GM12878 (cell line): ENCODE results near the gene SF1.

Experiments used
- EZH2 ChIP-seq: IDR thresholded peaks from 2 replicates; pipeline ENCODE4 v1.6.1; 2012; ENCODE audit warnings: low read depth, mild to moderate bottlenecking, control low read depth, inconsistent platforms, low read length, borderline replicate concordance; ENCODE audit not compliant: control insufficient read depth
- FOXK2 ChIP-seq: fragments of 450-650 bp; IDR thresholded peaks from 2 replicates; pipeline ENCODE4 v1.6.1; 2017; ENCODE audit warnings: mild to moderate bottlenecking, moderate library complexity
- MXI1 ChIP-seq: fragments of 150-350 bp; IDR thresholded peaks from 2 replicates; pipeline ENCODE4 v1.6.1; 2011; ENCODE audit warnings: low read depth, mild to moderate bottlenecking, inconsistent platforms, low read length, improper control_type of control experiment
- POLR2AphosphoS5 ChIP-seq: IDR thresholded peaks from 2 replicates; pipeline ENCODE4 v1.6.1; 2011; ENCODE audit warnings: mild to moderate bottlenecking, low read length, inconsistent platforms
- PRDM15 ChIP-seq: fragments of 450-650 bp; formaldehyde crosslinking; IDR thresholded peaks from 2 replicates; pipeline ENCODE4 v1.4.0; 2020; ENCODE audit warnings: mild to moderate bottlenecking, moderate library complexity
- SUZ12 ChIP-seq: fragments of 200-600 bp; sonication (generic); IDR thresholded peaks from one replicate; pipeline ENCODE4 v1.6.1; 2018; ENCODE audit warnings: antibody characterized with exemption, mild to moderate bottlenecking; ENCODE audit not compliant: unreplicated experiment
- TF ChIP-seq, protein P1 (sequence below), 3 experiments: IDR thresholded peaks in 2 of 3; conservative IDR thresholded peaks in 1 of 3; 2 replicates each; pipeline ENCODE4 v1.5.1; 2011; ENCODE audit warnings: low read depth in 3 of 3, low read length in 3 of 3, mild to moderate bottlenecking in 3 of 3, control low read depth in 2 of 3, moderate library complexity in 2 of 3, inconsistent platforms in 1 of 3, mixed read lengths in 1 of 3; ENCODE audit not compliant: control insufficient read depth in 2 of 3, insufficient read depth in 1 of 3; ENCODE audit errors: extremely low read depth in 1 of 3

- TF ChIP-seq EZH2: no peak
- TF ChIP-seq POLR2AphosphoS5: no peak
- TF ChIP-seq PRDM15 (CRISPR knock-in tag): no peak
- TF ChIP-seq MXI1: no peak
- TF ChIP-seq, protein P1, sequence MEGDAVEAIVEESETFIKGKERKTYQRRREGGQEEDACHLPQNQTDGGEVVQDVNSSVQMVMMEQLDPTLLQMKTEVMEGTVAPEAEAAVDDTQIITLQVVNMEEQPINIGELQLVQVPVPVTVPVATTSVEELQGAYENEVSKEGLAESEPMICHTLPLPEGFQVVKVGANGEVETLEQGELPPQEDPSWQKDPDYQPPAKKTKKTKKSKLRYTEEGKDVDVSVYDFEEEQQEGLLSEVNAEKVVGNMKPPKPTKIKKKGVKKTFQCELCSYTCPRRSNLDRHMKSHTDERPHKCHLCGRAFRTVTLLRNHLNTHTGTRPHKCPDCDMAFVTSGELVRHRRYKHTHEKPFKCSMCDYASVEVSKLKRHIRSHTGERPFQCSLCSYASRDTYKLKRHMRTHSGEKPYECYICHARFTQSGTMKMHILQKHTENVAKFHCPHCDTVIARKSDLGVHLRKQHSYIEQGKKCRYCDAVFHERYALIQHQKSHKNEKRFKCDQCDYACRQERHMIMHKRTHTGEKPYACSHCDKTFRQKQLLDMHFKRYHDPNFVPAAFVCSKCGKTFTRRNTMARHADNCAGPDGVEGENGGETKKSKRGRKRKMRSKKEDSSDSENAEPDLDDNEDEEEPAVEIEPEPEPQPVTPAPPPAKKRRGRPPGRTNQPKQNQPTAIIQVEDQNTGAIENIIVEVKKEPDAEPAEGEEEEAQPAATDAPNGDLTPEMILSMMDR (IDR thresholded peaks at IDR 0.05 in 2 of 3, conservative IDR thresholded peaks at IDR 0.05 in 1 of 3; ENCODE audit: control insufficient read depth in 2 of 3, extremely low read depth in 1 of 3, insufficient read depth in 1 of 3, low read depth in 3 of 3, low read length in 3 of 3): no peak
- TF ChIP-seq SUZ12: no peak
- no peak for TF ChIP-seq FOXK2
These were observed 24.0 kb downstream of the SF1 start for GRCh38 chr11:64754124-64754918.
